Activated CD4-positive, alpha-beta memory T cell treated with anti-CD3 and anti-CD28 coated beads for 36 hours (primary cell): ENCODE results near the gene KIF25. TPM values are rescaled to one million over a fixed set of nuclear protein-coding genes. Genes with fewer than 3 reads are reported as not detected.

Experiments
- CTCF ChIA-PET: fragments of 350-600 bp; sonication (Branson Sonifier 250); formaldehyde crosslinking; loops from one replicate; lab custom pipeline; 2021; ENCODE audit warnings: antibody characterized with exemption, inconsistent platforms; lab: Charles Lee
- POLR2A ChIA-PET: fragments of 350-600 bp; sonication (Branson Sonifier 250); formaldehyde crosslinking; loops from one replicate; lab custom pipeline; 2021; ENCODE audit warnings: antibody characterized with exemption; lab: Charles Lee
- DNase-seq: peaks from one replicate; pipeline ENCODE4 v3.0.0-alpha.2; 2020
- H3K27ac Mint-ChIP-seq: one replicate; pipeline ENCODE4 v1.8.0; 2021; ENCODE audit warnings: mixed read lengths
- H3K27me3 Mint-ChIP-seq: one replicate; pipeline ENCODE4 v1.8.0; 2021; ENCODE audit warnings: mixed read lengths
- H3K36me3 Mint-ChIP-seq: one replicate; pipeline ENCODE4 v1.8.0; 2021; ENCODE audit warnings: mixed read lengths
- H3K4me1 Mint-ChIP-seq: one replicate; pipeline ENCODE4 v1.8.0; 2021; ENCODE audit warnings: low read depth, mixed read lengths
- H3K4me3 Mint-ChIP-seq: one replicate; pipeline ENCODE4 v1.8.0; 2021; ENCODE audit warnings: mild to moderate bottlenecking, mixed read lengths
- H3K9me3 Mint-ChIP-seq: one replicate; pipeline ENCODE4 v1.8.0; 2021; ENCODE audit warnings: mixed read lengths
- intact Hi-C: fragments of 100-400 bp; cut with micrococcal nuclease; formaldehyde crosslinking; loops from one replicate; pipeline ENCODE4 v1.15.1; 2023
- total RNA-seq, 2 experiments: library from RNA; stranded (reverse); gene quantifications; one replicate each; pipeline ENCODE4 v1.2.3, GENCODE V29; 2021

Gene KIF25
- total RNA-seq, 2 experiments from 2014 or later: not detected

- Mint-ChIP-seq H3K27me3 (peaks cover 12% of the 10 kb centered on the region), H3K4me3 (no peak overlapping the region), H3K27ac (no peak overlapping the region), H3K36me3 (no peaks in the 10 kb centered on the region), H3K9me3 (no peaks in the 10 kb centered on the region), H3K4me1 (no peaks in the 10 kb centered on the region)
- ChIA-PET POLR2A (no interaction called here), CTCF (no interaction called here)
- intact Hi-C loops: no loop called here
- no peak for DNase-seq
These were observed 30.7 kb downstream of the KIF25 start for GRCh38 chr6:168028181-168028580.

- intact Hi-C loops: no loop called here
- H3K4me3 Mint-ChIP-seq: no peak overlapping the region
- ChIA-PET CTCF (no interaction called here), POLR2A (no interaction called here)
- H3K27ac Mint-ChIP-seq: no peak overlapping the region
- H3K36me3 Mint-ChIP-seq: no peaks in the 10 kb centered on the region
- H3K9me3 Mint-ChIP-seq: no peaks in the 10 kb centered on the region
- no peaks in the 10 kb centered on the region for H3K4me1 Mint-ChIP-seq
- H3K27me3 Mint-ChIP-seq: peaks cover 19% of the 10 kb centered on the region
- no peak for DNase-seq
These were observed 32.2 kb downstream of the KIF25 start for GRCh38 chr6:168029459-168030217.

- H3K27me3 Mint-ChIP-seq: peaks cover 24% of the 10 kb centered on the region
- H3K27ac Mint-ChIP-seq: no peak overlapping the region
- intact Hi-C loops: no loop called here
- H3K9me3 Mint-ChIP-seq: no peaks in the 10 kb centered on the region
- CTCF ChIA-PET: no interaction called here
- POLR2A ChIA-PET: no interaction called here
- H3K36me3 Mint-ChIP-seq: no peaks in the 10 kb centered on the region
- no peak overlapping the region for H3K4me3 Mint-ChIP-seq
- peaks cover 6% of the 10 kb centered on the region for H3K4me1 Mint-ChIP-seq
- no peak for DNase-seq
These were observed 32.8 kb downstream of the KIF25 start for GRCh38 chr6:168030218-168030746.

- H3K36me3 Mint-ChIP-seq: no peaks in the 10 kb centered on the region
- H3K27ac Mint-ChIP-seq: no peak overlapping the region
- no peak overlapping the region for H3K4me3 Mint-ChIP-seq
- CTCF ChIA-PET: no interaction called here
- H3K27me3 Mint-ChIP-seq: peaks cover 27% of the 10 kb centered on the region
- H3K9me3 Mint-ChIP-seq: no peaks in the 10 kb centered on the region
- POLR2A ChIA-PET: no interaction called here
- H3K4me1 Mint-ChIP-seq: peaks cover 7% of the 10 kb centered on the region
- DNase-seq: no peak
- intact Hi-C loops: no loop called here
These were observed 33.4 kb downstream of the KIF25 start for GRCh38 chr6:168030908-168031307.

GRCh38 chr6:168031411-168031971, 34.0 kb downstream of the KIF25 start:
- DNase-seq: no peak
- Mint-ChIP-seq H3K27ac (no peak overlapping the region), H3K4me3 (no peak overlapping the region), H3K4me1 (peaks cover 9% of the 10 kb centered on the region), H3K27me3 (peaks cover 30% of the 10 kb centered on the region), H3K36me3 (no peaks in the 10 kb centered on the region), H3K9me3 (no peaks in the 10 kb centered on the region)
- intact Hi-C loops: no loop called here
- ChIA-PET POLR2A (no interaction called here), CTCF (no interaction called here)

GRCh38 chr6:168032005-168032760, 34.7 kb downstream of the KIF25 start:
- Mint-ChIP-seq H3K9me3 (no peaks in the 10 kb centered on the region), H3K4me1 (peaks cover 9% of the 10 kb centered on the region), H3K36me3 (peaks cover under 1% of the 10 kb centered on the region), H3K27me3 (peaks cover 31% of the 10 kb centered on the region), H3K27ac (no peak overlapping the region), H3K4me3 (no peak overlapping the region)
- intact Hi-C loops: no loop called here
- no peak for DNase-seq
- POLR2A ChIA-PET: no interaction called here
- CTCF ChIA-PET: interaction anchor here (0.6 kb wide), 1 partner anchor 822 kb away, joined by 3 read pairs; no protein-coding TSS in a partner anchor

- H3K27me3 Mint-ChIP-seq: peaks cover 35% of the 10 kb centered on the region
- DNase-seq: no peak
These were observed 36.3 kb downstream of the KIF25 start for GRCh38 chr6:168033791-168034190.

GRCh38 chr6:168034537-168034936, 37.1 kb downstream of the KIF25 start:
- H3K27ac Mint-ChIP-seq: no peak overlapping the region

More at GRCh38 chr6:168033791-168034190, 36.3 kb downstream of the KIF25 start:
- H3K9me3 Mint-ChIP-seq: peaks cover 6% of the 10 kb centered on the region
- CTCF ChIA-PET: no interaction called here
- H3K36me3 Mint-ChIP-seq: peaks cover 2% of the 10 kb centered on the region
- peaks cover 9% of the 10 kb centered on the region for H3K4me1 Mint-ChIP-seq
- H3K27ac Mint-ChIP-seq: no peak overlapping the region
- POLR2A ChIA-PET: no interaction called here
- intact Hi-C loops: no loop called here
- no peak overlapping the region for H3K4me3 Mint-ChIP-seq

GRCh38 chr6:168035098-168035660, 37.7 kb downstream of the KIF25 start:
- Mint-ChIP-seq H3K9me3 (peaks cover 16% of the 10 kb centered on the region), H3K36me3 (peaks cover 4% of the 10 kb centered on the region), H3K4me3 (no peak overlapping the region), H3K27me3 (peaks cover 35% of the 10 kb centered on the region), H3K27ac (no peak overlapping the region), H3K4me1 (peaks cover 9% of the 10 kb centered on the region)
- intact Hi-C loops: no loop called here
- ChIA-PET POLR2A (no interaction called here), CTCF (no interaction called here)
- no peak for DNase-seq

More at GRCh38 chr6:168034537-168034936, 37.1 kb downstream of the KIF25 start:
- Mint-ChIP-seq H3K9me3 (peaks cover 10% of the 10 kb centered on the region), H3K27me3 (peaks cover 35% of the 10 kb centered on the region), H3K4me1 (peaks cover 9% of the 10 kb centered on the region), H3K36me3 (peaks cover 3% of the 10 kb centered on the region), H3K4me3 (no peak overlapping the region)
- ChIA-PET CTCF (no interaction called here), POLR2A (no interaction called here)
- intact Hi-C loops: no loop called here
- DNase-seq: no peak

- DNase-seq: peak; percentile 19
- H3K4me3 Mint-ChIP-seq: peak overlapping the region; percentile 53
- H3K4me1 Mint-ChIP-seq: peaks cover 9% of the 10 kb centered on the region
- peaks cover 20% of the 10 kb centered on the region for H3K9me3 Mint-ChIP-seq
- POLR2A ChIA-PET: no interaction called here
- peaks cover 35% of the 10 kb centered on the region for H3K27me3 Mint-ChIP-seq
- CTCF ChIA-PET: no interaction called here
- H3K27ac Mint-ChIP-seq: no peak overlapping the region
- intact Hi-C loops: no loop called here
- H3K36me3 Mint-ChIP-seq: peaks cover 7% of the 10 kb centered on the region
These were observed 38.4 kb downstream of the KIF25 start for GRCh38 chr6:168035661-168036545.

GRCh38 chr6:168037242-168037641, 39.8 kb downstream of the KIF25 start:
- peaks cover 20% of the 10 kb centered on the region for H3K9me3 Mint-ChIP-seq

More at GRCh38 chr6:168037242-168037641, 39.8 kb downstream of the KIF25 start:
- DNase-seq: no peak
- Mint-ChIP-seq H3K27ac (no peak overlapping the region), H3K36me3 (peaks cover 7% of the 10 kb centered on the region), H3K4me1 (peaks cover 9% of the 10 kb centered on the region), H3K27me3 (peaks cover 33% of the 10 kb centered on the region), H3K4me3 (no peak overlapping the region)
- ChIA-PET POLR2A (no interaction called here), CTCF (no interaction called here)
- intact Hi-C loops: no loop called here
